ENCODE data around the gene SEC31B. TPM values are rescaled to one million over a fixed set of nuclear protein-coding genes. Genes with fewer than 3 reads are reported as not detected.

The SEC31B gene
- total and polyA plus RNA-seq, 2 experiments from 2014 or later = 2.9 to 6.7 TPM

DNA sequence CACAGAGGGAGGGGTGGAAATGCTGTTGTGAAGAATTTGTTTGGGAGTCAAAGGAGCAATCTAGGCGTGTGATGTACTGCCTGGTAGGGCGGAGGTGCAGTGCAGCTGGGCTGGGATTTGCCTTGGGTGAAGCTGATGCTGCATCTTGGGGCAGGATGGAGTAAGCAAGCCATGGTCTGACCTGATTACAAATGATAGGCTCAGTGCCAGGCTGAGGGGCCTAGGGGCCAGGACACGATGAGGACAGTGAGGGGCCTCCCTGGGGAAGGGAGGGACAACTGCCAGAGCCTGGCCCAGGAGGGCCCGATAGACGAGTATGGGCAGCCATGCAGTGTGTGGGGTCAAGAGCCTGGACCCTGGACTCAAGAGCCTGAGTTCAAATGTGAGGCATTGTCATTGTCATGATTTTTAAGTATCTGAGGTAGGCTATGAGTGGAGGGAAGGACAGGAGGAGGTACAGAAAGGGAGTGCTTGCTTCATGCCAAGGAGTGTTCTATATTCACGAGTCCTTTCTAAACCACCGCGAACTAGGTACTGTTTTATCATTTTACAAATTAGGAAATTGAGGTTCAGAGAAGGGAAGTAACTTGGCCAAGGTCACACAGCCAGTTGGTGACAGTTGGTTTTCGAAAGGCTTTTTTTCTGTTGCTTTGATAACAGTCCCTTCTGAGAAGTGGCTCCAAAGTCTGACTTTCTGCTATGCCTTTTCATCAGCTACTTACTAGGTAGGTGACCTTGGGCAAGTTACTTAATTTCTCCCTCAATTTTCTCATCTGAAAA, 45.7 kb upstream of the SEC31B start:
- peaks cover 3% of the 10 kb centered on the region; the same call in 2 of the 3 replicates for H3K9me3 Mint-ChIP-seq

More for the DNA sequence above, 45.7 kb upstream of the SEC31B start:
- Histone ChIP-seq H3K4me1 (ENCODE audit: insufficient read depth) (no peaks in the 10 kb centered on the region; the same call in 1 of the 2 replicates), H3K27ac (ENCODE audit: low read depth) (no peak overlapping the region), H3F3A (replicated peaks; ENCODE audit: low read depth) (0 out of 2 replicates have a peak, but pooled peaks cover 10% of the 10 kb centered on the region), H3K27me3 (ENCODE audit: insufficient read depth) (peaks cover 64% of the 10 kb centered on the region), H3K36me3 (ENCODE audit: insufficient read depth) (no peaks in the 10 kb centered on the region), H2AFZ (no peak overlapping the region), H4K20me1 (replicated peaks; ENCODE audit: insufficient read depth) (0 out of 2 replicates have a peak, but pooled peaks cover 3% of the 10 kb centered on the region), H3K9me2 (ENCODE audit: insufficient read depth) (no peaks in the 10 kb centered on the region), H3K79me2 (replicated peaks; ENCODE audit: insufficient read depth) (no peaks in the 10 kb centered on the region), H3K4me2 (no peak overlapping the region), H3K4me3 (no peak overlapping the region)
- ATAC-seq (no peak), DNase-seq (ENCODE audit: low spot score) (no peak)
- Mint-ChIP-seq H3K27ac (no peak overlapping the region), H3K36me3 (ENCODE audit: low read depth) (no peaks in the 10 kb centered on the region), H3K27me3 (ENCODE audit: insufficient read depth, low read depth, poor library complexity) (peaks cover 40% of the 10 kb centered on the region), H3K4me1 (peaks cover 5% of the 10 kb centered on the region; the same call in 2 of the 3 replicates), H3K4me3 (no peak overlapping the region)
- no peak for TF ChIP-seq EZH2phosphoT487 (IDR thresholded peaks at IDR 0.05; ENCODE audit: unreplicated experiment)
- no peak for TF ChIP-seq ZNF331 (CRISPR knock-in tag; IDR thresholded peaks at IDR 0.05; ENCODE audit: low read depth)
- no peak for TF ChIP-seq ETS1 (IDR thresholded peaks at IDR 0.05)
- TF ChIP-seq NANOG (IDR thresholded peaks at IDR 0.05; ENCODE audit: borderline replicate concordance) = no peak
- TF ChIP-seq, protein P1, sequence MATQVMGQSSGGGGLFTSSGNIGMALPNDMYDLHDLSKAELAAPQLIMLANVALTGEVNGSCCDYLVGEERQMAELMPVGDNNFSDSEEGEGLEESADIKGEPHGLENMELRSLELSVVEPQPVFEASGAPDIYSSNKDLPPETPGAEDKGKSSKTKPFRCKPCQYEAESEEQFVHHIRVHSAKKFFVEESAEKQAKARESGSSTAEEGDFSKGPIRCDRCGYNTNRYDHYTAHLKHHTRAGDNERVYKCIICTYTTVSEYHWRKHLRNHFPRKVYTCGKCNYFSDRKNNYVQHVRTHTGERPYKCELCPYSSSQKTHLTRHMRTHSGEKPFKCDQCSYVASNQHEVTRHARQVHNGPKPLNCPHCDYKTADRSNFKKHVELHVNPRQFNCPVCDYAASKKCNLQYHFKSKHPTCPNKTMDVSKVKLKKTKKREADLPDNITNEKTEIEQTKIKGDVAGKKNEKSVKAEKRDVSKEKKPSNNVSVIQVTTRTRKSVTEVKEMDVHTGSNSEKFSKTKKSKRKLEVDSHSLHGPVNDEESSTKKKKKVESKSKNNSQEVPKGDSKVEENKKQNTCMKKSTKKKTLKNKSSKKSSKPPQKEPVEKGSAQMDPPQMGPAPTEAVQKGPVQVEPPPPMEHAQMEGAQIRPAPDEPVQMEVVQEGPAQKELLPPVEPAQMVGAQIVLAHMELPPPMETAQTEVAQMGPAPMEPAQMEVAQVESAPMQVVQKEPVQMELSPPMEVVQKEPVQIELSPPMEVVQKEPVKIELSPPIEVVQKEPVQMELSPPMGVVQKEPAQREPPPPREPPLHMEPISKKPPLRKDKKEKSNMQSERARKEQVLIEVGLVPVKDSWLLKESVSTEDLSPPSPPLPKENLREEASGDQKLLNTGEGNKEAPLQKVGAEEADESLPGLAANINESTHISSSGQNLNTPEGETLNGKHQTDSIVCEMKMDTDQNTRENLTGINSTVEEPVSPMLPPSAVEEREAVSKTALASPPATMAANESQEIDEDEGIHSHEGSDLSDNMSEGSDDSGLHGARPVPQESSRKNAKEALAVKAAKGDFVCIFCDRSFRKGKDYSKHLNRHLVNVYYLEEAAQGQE (IDR thresholded peaks at IDR 0.05; ENCODE audit: unreplicated experiment) = no peak
- no peak for TF ChIP-seq CTCF (conservative IDR thresholded peaks at IDR 0.05; ENCODE audit: low read depth in 2 of 2)
- TF ChIP-seq POLR2AphosphoS5 (IDR thresholded peaks at IDR 0.05; ENCODE audit: low read depth) = no peak
- no peak for TF ChIP-seq EZH2 (IDR thresholded peaks at IDR 0.05; ENCODE audit: low read depth, unreplicated experiment)
- no peak for TF ChIP-seq ZNF114 (CRISPR knock-in tag; IDR thresholded peaks at IDR 0.05)
- TF ChIP-seq ZNF462 (CRISPR knock-in tag; IDR thresholded peaks at IDR 0.05) = no peak
- no peak for TF ChIP-seq CREB1 (CRISPR knock-in tag; IDR thresholded peaks at IDR 0.05; ENCODE audit: low read depth)
- TF ChIP-seq STAT1 (IDR thresholded peaks at IDR 0.05; ENCODE audit: unreplicated experiment) = no peak
